GM19328 (cell line): ENCODE measurements around the gene ANKRD66.

Experiments used
- ATAC-seq: cut with Tn5 transposase; IDR thresholded peaks from one replicate; pipeline ENCODE4 v1.9.1; 2021; ENCODE audit warnings: mild to moderate bottlenecking, moderate library complexity; ENCODE audit not compliant: unreplicated experiment

ANKRD66 gene

DNA sequence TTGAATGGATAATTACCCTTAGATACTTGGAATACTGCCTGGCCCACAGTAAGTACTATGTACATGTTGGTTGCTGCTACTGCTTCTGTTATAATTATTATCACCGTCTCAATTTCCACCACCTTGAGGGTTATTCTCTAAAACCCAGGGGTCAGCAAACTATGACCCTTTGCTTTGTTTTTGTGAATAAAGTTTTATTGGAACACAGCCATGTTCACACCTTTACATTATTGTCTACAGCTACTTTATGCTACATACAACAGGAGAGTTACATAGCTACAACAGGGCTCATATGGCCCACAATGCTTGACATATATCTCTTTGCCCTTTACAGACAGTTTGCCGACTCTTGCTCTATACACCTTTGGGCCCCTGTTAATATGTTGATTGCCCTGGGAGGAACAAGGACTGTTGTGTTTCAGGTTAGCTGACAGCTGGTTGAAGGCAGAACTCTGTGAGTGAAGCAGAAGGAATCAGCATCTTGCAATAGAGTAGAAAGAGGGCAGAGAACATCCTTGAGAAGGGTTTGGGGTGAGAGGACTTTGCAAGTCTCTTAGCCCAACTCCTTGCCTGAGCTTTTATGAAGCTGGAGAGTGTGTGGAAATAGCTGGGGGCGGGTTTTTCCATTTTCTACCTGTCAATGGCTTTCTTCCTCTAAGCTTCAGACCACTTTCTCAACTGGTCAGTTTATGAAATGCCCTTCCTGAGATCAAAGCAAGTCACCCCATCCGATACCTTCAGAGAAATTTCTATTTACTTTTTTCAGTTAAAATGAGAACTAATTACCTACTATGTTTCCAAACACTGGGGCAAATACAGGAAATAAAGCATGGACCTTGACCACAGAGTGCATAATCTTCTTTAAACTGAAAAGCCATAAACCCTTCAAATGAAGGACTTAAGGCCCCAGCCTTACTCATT, 43.0 kb downstream of the ANKRD66 start:
- no peak for ATAC-seq

DNA sequence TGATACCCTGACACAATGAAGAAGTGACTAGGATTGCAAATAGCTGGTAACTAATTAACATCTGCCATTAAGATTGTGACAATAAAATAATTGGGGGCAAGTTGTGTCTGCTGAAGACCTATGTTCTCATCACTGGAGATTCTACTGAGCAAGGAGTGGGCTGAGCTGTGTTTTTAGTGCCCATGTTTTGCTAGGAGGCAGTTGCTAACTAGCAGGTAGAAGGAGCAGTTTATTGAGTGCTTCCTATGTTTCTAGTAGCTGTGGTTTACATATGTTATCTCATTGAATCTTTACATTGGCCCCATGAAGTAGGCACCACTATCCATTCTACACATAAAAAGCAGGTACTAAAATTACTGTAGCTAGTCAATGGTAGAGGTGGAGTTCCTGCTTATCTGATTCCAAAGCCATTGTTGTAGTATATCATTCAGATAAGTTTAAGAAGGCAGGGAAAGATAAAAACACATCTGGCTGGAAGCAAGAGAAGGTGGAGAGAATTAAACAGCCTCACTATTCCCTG, 43.7 kb downstream of the ANKRD66 start:
- no peak for ATAC-seq

DNA sequence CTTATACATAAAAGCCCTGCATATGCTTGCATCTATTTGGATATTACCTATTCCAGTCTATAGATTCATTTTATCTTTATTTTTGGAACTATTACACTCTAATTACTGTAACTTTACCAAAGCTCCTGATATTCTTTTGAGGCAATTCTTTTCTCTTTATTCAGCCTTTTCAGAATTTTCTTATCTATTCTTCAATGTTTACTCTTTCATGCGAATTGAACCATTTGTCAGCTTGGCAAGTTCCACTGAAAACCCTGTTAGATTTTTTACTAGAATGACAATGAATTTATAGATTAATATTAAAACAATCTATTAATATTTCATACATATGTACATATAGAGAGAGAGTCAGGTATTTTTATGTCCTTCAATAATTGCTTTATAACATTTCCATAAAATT, 45.9 kb downstream of the ANKRD66 start:
- no peak for ATAC-seq

DNA sequence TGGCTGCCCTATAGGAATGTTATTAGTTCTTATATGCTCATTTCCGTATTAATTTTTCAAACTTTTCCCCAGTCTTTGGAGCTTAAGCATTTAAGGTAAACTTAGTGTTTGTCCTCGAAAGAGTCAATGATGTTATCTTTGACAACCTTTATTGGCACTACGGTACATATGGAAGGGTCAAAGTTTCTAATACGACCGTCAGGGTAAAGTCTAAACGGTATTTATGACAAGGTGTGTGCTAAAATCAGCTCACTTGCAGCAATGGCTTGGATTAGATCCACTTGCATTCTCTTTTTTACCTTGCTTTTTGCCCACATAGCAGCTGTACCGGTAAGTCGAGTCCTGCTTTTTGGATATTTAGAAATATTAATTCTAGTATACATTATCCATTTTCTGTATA, 46.4 kb downstream of the ANKRD66 start, which contains the start of gene MEP1A:
TSS of gene MEP1A (plus strand) at position 252 of the 400 bp plus-strand sequence. CDS start at position 262, 10 bp downstream.
- no peak for ATAC-seq

DNA sequence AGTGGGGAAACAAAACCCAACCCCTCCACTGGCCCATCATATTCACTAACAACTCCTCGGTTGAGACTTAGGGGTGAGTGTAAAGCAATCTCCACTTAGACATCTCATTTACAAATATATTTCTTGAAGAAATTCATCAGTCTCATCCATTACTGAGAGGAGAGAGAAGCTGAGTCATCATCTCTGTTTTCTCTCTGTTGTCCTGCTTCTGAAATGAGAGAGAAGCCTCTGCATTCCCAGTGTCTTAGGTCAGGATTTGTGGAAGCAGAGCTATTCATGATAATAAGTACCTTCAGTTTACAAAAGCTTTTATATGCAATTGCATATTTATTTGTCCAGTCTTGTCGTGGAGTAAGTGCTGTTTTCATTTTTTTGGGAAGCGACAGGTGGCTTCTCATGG, 47.3 kb downstream of the ANKRD66 start:
- no peak for ATAC-seq

DNA sequence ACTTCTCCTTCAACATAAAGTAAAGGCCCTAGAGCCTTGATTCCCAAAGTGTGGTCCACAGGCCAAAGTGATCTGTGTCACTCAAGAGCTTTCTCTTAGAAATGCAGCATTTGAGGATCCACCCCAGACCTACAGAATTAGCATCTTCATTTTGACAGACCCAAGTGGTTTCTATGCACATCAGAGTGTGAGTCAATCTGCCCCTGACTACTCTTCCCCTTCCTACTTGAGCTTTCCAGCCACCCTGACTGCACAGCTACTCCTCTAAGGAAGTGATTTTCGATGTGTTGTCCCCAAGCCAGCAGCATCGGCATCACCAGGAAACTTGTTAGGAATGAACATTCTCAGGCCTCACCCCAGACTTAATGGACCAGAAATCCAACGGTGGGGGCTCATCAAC, 49.1 kb downstream of the ANKRD66 start:
- ATAC-seq, result no peak

DNA sequence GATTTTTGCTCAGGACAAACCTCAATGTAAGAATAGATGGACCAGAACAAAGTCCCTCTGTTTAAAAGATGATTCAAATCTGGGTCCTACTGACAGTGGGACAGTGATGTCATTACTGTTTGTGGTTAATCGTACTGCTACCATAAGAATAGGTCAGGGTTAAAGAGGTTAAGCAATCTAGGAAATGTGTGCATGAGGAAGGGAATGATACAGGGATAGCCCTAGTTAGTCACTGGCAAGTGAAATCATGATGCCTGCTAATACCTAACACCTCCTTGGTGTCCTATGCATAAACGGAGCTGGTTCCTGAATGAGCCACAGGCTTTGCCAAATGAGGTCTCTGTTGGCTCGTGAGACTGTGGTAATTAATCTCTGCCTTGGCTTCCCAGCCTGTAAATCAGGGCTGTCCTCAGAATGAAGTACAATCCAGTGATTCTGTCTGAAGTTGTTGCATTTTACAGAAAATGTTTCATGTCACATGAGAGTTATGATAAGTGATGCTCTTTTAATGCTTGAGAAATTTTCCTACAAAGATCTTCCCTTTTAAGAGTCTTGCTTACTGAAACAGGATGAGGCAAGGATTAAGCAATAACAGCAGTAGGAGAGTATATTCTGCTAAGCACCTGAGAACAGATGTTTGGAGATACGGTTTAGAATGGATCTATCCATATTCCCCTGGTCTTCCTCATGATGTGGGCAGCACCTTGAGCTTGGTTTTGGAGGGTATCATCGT, 50.3 kb downstream of the ANKRD66 start:
- ATAC-seq, result no peak

DNA sequence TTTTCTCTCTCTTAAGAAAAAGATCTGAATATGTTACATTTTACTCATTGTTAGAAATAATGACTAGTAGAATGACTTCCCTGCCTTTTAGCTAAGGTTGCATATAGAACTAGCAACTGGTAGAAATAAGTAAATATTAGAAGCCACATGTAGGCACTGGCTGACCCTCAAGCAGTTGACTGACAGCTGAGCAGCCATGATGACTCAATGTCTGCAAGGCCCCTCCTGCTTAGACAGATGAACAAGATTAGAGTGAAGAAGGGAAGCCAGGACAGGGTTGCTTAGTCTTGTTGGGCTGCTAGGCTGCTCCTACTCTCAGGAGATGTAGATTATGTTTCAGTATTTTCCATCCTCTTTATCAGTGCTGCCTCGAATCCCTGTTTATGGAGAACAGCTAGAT, 52.9 kb downstream of the ANKRD66 start:
- no peak for ATAC-seq

DNA sequence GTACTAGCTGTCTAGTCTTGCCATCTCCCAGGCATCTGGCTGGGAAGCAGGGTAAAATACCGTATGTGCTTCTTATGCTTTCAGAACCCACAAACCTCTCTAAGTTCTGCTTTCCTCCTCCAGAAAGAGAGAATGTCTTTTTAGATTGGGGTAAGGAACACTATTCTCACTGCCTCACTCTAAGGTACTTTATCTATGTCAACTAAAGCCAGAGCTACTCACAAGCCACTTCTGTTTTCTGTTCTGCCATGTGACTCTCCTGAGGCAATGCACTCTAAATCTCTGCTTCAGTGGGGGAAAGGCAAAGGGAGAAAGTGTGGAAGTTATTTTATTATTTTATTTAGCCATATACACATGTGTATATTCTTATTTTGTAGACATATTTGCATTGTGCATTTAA, 62.1 kb downstream of the ANKRD66 start:
- ATAC-seq, result no peak
